Fibroblast of mammary gland (primary cell): ENCODE results near the gene UBASH3A.

Experiments used
- DNase-seq: peaks from one replicate; pipeline ENCODE4 v3.0.0-alpha.2; 2010; ENCODE audit warnings: low read depth
- H3K4me3 ChIP-seq: 2 replicates; pipeline ENCODE4 v1.5.1; 2011; ENCODE audit warnings: low read depth, mild to moderate bottlenecking, low read length, moderate library complexity; ENCODE audit not compliant: control insufficient read depth
- CTCF ChIP-seq: conservative IDR thresholded peaks from 2 replicates; pipeline ENCODE4 v1.5.1; 2011; ENCODE audit warnings: low read depth, low read length, inconsistent platforms; ENCODE audit not compliant: control insufficient read depth, insufficient read depth

The UBASH3A gene

GRCh38 chr21:42455196-42455595, 51.5 kb downstream of the UBASH3A start:
- H3K4me3 ChIP-seq: no peak overlapping the region
- no peak for TF ChIP-seq CTCF
- no peak for DNase-seq

GRCh38 chr21:42455754-42456440, 52.2 kb downstream of the UBASH3A start:
- no peak for TF ChIP-seq CTCF
- no peak overlapping the region for H3K4me3 ChIP-seq
- no peak for DNase-seq

GRCh38 chr21:42456457-42456856, 52.8 kb downstream of the UBASH3A start:
- no peak overlapping the region for H3K4me3 ChIP-seq
- TF ChIP-seq CTCF: no peak
- no peak for DNase-seq

GRCh38 chr21:42459082-42459460, 55.4 kb downstream of the UBASH3A start:
- no peak overlapping the region for H3K4me3 ChIP-seq
- no peak for DNase-seq
- TF ChIP-seq CTCF: no peak

GRCh38 chr21:42459546-42460215, 56.0 kb downstream of the UBASH3A start:
- no peak overlapping the region for H3K4me3 ChIP-seq
- no peak for DNase-seq
- no peak for TF ChIP-seq CTCF

- DNase-seq: no peak
- H3K4me3 ChIP-seq: no peak overlapping the region
- no peak for TF ChIP-seq CTCF
These were observed 56.9 kb downstream of the UBASH3A start for GRCh38 chr21:42460391-42461184.
